H54 (cell line): ENCODE measurements around the gene FMNL2.
A peak's percentile ranks its signal among the peaks of the same experiment; 100 is the strongest.

Source experiments
- DNase-seq: peaks from one replicate; pipeline ENCODE4 v3.0.0; 2011; ENCODE audit warnings: low spot score, mixed read lengths; ENCODE audit not compliant: insufficient read length
- FAIRE-seq: peaks from 3 replicates; lab custom pipeline; 2011; peaks lifted over from hg19 to GRCh38; lab: Jason Lieb, UNC
- POLR2A ChIP-seq: IDR thresholded peaks from 2 replicates; pipeline ENCODE4 v1.6.1; 2011; ENCODE audit warnings: low read depth, mild to moderate bottlenecking, low read length

Gene FMNL2

GRCh38 chr2:152499896-152500735, 165.1 kb downstream of the FMNL2 start:
- DNase-seq (no peak), FAIRE-seq (no peak)

GRCh38 chr2:152500772-152501171, 165.8 kb downstream of the FMNL2 start:
- FAIRE-seq (no peak), DNase-seq (no peak)
- TF ChIP-seq POLR2A = no peak

More at GRCh38 chr2:152499896-152500735, 165.1 kb downstream of the FMNL2 start:
- TF ChIP-seq POLR2A = no peak

- no peak for TF ChIP-seq POLR2A
- FAIRE-seq = no peak
- no peak for DNase-seq
Measured at GRCh38 chr2:152501666-152502065, 166.7 kb downstream of the FMNL2 start.

GRCh38 chr2:152504618-152505017, 169.6 kb downstream of the FMNL2 start:
- FAIRE-seq (peak; percentile 75), DNase-seq (no peak)
- TF ChIP-seq POLR2A = no peak

- FAIRE-seq (peak; percentile 94), DNase-seq (no peak)
- no peak for TF ChIP-seq POLR2A
Measured at GRCh38 chr2:152505495-152505906, 170.5 kb downstream of the FMNL2 start.

- TF ChIP-seq POLR2A = no peak
- peak; percentile 95 for FAIRE-seq
- no peak for DNase-seq
Measured at GRCh38 chr2:152506843-152507242, 171.9 kb downstream of the FMNL2 start.

- FAIRE-seq = no peak
- no peak for TF ChIP-seq POLR2A
- no peak for DNase-seq
Measured at GRCh38 chr2:152507907-152508306, 172.9 kb downstream of the FMNL2 start.

- peak; percentile 78 for FAIRE-seq
- DNase-seq = no peak
- TF ChIP-seq POLR2A = no peak
Measured at GRCh38 chr2:152508446-152508845, 173.5 kb downstream of the FMNL2 start.

- DNase-seq = no peak
- TF ChIP-seq POLR2A = no peak
- no peak for FAIRE-seq
Measured at GRCh38 chr2:152509772-152510491, 175.0 kb downstream of the FMNL2 start.

GRCh38 chr2:152510621-152511020, 175.6 kb downstream of the FMNL2 start:
- TF ChIP-seq POLR2A = no peak
- no peak for FAIRE-seq
- DNase-seq = no peak

- FAIRE-seq (no peak), DNase-seq (no peak)
- no peak for TF ChIP-seq POLR2A
Measured at GRCh38 chr2:152511981-152512380, 177.0 kb downstream of the FMNL2 start.

- peak; percentile 20 for FAIRE-seq
Measured at GRCh38 chr2:152513029-152513428, 178.1 kb downstream of the FMNL2 start.

GRCh38 chr2:152513681-152514080, 178.7 kb downstream of the FMNL2 start:
- DNase-seq (no peak), FAIRE-seq (peak; percentile 95)
- no peak for TF ChIP-seq POLR2A

More at GRCh38 chr2:152513029-152513428, 178.1 kb downstream of the FMNL2 start:
- DNase-seq = no peak
- no peak for TF ChIP-seq POLR2A

- TF ChIP-seq POLR2A = no peak
- DNase-seq (no peak), FAIRE-seq (no peak)
Measured at GRCh38 chr2:152518034-152518433, 183.1 kb downstream of the FMNL2 start.
